GM12872 (cell line): ENCODE data around the gene PROSER2.

Experiments used
- TF ChIP-seq, protein P1 (sequence below): IDR thresholded peaks from 3 replicates; pipeline ENCODE4 v1.5.1; 2011; ENCODE audit warnings: low read depth, mild to moderate bottlenecking, low read length, moderate library complexity; ENCODE audit not compliant: insufficient read depth

PROSER2 gene

DNA sequence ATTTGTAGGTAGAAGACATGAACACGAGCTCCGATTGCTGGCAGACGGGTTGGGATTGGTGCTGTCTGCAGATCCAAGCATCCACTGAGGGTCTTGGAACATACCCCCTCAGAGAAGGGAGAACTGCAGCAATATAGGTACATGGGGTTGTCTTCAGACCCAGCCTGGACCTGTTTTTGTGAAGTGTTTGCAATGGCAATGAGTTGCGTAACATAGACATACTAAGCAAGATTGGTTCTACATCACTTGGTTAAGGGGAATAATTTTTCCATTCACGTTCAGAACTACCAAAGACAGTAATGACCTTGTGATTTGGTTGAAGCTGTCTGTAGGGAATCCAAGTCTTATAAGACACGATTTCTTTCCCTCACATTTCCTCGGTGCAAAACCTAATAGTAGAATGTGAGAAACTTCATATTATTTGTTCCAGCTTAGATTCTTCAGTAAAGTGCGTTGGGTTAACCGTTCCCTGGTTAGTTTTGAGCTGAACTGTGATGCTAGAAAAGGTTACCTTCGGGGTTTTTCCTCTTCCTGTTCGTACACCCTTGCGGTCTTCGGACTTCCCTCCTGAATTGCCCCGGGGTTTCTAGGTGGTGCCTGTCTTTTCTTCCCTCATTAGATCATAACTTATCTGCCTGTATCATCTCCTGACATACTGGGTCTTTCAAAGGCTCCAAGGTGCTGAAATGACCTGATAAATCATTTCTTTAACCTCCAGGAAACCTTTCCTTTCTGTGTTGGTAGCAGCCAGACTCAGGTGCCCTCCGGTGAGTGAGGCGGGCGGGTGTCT lies 14.4 kb downstream of the PROSER2 start:
- TF ChIP-seq, protein P1, sequence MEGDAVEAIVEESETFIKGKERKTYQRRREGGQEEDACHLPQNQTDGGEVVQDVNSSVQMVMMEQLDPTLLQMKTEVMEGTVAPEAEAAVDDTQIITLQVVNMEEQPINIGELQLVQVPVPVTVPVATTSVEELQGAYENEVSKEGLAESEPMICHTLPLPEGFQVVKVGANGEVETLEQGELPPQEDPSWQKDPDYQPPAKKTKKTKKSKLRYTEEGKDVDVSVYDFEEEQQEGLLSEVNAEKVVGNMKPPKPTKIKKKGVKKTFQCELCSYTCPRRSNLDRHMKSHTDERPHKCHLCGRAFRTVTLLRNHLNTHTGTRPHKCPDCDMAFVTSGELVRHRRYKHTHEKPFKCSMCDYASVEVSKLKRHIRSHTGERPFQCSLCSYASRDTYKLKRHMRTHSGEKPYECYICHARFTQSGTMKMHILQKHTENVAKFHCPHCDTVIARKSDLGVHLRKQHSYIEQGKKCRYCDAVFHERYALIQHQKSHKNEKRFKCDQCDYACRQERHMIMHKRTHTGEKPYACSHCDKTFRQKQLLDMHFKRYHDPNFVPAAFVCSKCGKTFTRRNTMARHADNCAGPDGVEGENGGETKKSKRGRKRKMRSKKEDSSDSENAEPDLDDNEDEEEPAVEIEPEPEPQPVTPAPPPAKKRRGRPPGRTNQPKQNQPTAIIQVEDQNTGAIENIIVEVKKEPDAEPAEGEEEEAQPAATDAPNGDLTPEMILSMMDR: no peak

DNA sequence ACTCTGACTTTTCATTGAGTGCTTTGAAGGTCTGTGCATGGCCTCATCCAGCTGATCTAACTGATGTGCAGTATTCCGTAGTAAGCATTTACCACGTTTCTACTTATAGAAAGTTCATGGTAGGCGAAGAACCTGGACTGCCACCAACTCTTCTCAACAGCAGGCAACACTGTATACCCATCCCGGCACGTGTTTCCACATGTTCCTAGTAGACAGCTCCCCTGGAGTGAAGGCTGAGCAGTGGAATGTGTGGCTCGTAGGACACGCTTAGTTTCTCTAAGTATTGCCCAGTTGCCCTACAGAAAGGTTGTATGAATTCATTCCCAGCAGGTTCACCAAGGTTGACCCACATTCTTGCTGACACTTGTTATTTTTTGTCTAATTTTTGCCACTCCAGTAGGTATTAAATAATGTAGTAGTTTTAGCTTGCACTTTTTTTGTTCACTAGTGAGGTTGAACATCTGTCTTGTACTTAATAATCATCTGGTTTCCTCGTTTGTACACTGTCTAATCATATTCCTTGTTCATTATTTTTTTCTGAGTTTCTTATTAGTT lies 15.2 kb downstream of the PROSER2 start:
- TF ChIP-seq, protein P1: no peak

DNA sequence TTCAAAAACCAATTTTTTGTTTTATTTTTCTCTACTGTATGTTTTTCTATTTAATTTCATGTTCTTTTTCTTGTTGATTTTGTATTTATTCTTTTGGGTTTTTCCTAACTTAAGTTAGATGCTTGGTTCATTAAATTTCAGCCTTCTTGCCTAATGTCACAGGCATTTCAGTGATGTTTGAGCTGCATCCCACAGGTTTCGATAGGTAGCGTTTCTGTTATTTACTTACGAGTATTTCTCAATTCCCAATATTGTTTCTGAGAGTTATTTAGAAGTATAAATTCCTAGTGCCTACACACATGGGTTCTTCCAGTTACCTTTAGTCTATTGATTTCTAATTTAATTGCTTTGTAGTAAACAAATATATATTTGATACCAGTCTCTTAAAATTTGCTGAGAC lies 18.2 kb downstream of the PROSER2 start:
- TF ChIP-seq, protein P1: no peak

DNA sequence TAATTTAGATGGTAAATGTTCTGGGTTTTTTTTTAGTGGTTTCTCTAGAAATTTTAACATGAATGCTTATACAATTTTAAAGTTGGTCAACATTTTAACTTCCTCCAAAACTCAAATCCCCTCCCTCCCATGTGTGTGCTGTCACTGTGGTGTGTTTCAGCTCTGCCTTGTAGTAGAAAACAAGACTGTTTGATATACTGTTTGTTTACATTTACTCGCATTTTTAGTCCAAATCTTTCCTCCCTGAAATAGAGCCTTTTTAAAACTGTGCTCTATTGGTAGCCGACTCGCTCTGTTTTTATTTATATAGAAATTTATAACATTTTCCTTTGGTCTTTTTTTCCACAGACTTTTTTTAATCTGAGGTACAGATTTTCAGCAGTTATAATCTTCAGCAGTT lies 19.3 kb downstream of the PROSER2 start:
- TF ChIP-seq, protein P1: no peak

DNA sequence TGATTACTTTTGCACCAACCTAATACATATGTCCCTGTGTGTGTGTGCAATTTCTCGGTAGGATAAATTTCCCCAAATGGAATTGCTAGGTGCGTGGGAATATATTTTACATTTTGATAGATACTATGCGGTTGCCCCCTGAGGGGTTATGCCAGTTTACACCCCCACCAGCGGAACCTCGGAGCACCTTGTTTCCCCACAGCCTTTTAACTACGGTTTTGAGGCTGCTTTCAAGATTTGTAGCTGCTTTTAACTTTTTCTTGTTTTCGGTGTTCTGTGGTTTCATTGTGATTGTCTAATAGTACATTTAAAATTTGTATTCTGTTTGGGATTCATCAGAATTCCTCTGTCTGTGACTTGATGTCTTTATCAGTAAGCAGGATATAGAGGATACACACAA lies 22.0 kb downstream of the PROSER2 start:
- TF ChIP-seq, protein P1: no peak

DNA sequence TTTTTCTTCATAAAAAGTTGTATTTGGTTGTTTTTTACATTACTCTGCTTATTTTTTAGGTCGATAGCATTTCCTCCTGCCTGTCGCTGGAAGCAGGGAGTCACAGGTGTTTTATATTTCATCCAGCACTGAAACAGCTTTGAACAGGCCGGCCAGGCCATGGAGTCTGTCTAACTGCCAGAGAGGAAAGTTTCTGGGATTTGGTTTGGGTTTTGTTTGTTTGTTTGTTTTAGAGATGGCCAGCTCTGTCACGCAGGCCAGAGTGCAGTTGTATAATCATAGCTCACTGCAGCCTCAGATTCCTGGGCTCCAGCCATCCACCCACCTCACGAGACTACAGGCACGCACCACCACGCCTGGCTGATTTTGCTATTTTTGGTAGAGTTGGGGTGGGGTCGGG lies 23.4 kb downstream of the PROSER2 start:
- TF ChIP-seq, protein P1: no peak

DNA sequence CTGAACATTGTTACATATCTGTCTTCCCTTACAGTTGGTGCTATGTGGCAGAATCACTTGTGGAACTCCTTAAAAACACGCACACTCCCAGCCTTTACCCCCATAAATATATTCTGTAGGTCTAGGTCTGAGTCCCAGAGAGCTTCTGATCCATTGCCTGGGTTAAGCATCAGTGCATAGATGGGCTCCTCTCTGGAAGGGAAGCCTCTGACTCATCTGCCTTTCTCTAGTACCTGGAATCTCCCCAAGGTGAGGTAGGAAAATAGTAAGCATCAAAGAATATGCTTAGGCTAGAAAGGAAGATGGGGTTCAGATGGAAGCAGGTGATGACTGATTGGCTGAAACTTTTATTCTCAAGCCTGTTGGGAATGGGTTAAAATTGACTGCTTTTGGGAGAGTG lies 26.1 kb downstream of the PROSER2 start:
- TF ChIP-seq, protein P1: no peak
